ENCODE results near the gene MYO1F. TPM values are rescaled to one million over a fixed set of nuclear protein-coding genes. Genes with fewer than 3 reads are reported as not detected.
"Not testable (repeated sequence)": the region's sequence is repeated elsewhere in the genome, so short reads cannot be mapped to it uniquely, and the experiment has no call there.

Gene MYO1F
- total RNA-seq, 2 donors from 2014 or later: 216 to 232 TPM

- Mint-ChIP-seq H3K27me3 (no peaks in the 10 kb centered on the region), H3K4me1 (ENCODE audit: low read depth in 2 of 2) (peaks cover 11 to 25% of the 10 kb centered on the region in 2 donors), H3K36me3 (peaks cover 31% of the 10 kb centered on the region), H3K9me3 (no peaks in the 10 kb centered on the region), H3K4me3 (no peak overlapping the region), H3K27ac (peak overlapping the region; percentile 47 to 67)
- ATAC-seq (no peak), DNase-seq (ENCODE audit: low spot score) (no peak)
These were observed 45.8 kb downstream of the MYO1F start for GRCh38 chr19:8531470-8531869.

GRCh38 chr19:8530061-8530679 is 47.1 kb downstream of the MYO1F start:
- no peaks in the 10 kb centered on the region for H3K27me3 Mint-ChIP-seq
- peaks cover 11 to 21% of the 10 kb centered on the region in 2 donors for H3K4me1 Mint-ChIP-seq (ENCODE audit: low read depth in 2 of 2)
- H3K36me3 Mint-ChIP-seq: peaks cover 21% of the 10 kb centered on the region
- peak overlapping the region in 1 of 2 donors; percentile 83 for H3K27ac Mint-ChIP-seq
- no peaks in the 10 kb centered on the region for H3K9me3 Mint-ChIP-seq
- no peak for ATAC-seq
- DNase-seq (ENCODE audit: low spot score): no peak
- H3K4me3 Mint-ChIP-seq: no peak overlapping the region

DNA sequence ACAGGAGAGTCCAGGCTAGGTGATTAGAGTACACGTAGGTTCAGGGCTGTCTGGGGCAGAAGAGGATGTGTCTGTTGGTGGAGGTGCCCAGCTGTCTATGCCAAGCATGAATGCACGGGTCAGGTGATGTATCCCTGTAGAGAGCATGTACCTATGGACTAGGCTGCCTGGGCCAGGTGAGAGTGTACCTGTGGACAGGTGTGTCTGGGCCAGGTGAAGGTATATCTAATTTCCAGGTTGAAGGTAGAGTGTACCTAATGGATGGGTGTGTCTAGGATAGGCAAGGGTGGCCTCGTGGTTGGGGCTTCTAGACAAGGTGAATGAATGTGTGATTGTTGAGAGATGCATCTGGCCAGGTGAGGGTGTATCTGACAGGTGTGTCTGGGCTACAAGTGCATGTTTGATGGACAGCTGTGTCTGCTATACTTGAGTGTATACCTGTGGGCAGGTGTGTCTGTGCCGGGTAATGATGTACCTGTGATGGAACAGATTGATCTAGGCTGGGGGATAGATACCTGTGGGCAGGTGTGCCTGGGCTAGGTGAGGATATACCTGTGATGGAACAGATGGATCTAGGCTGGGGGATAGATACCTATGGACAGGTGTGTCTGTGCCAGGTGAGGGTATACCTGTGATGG is 47.8 kb downstream of the MYO1F start:
- no peaks in the 10 kb centered on the region for H3K9me3 Mint-ChIP-seq
- DNase-seq (ENCODE audit: low spot score): no peak
- H3K4me3 Mint-ChIP-seq: no peak overlapping the region
- peaks cover 11 to 24% of the 10 kb centered on the region in 2 donors for H3K4me1 Mint-ChIP-seq (ENCODE audit: low read depth in 2 of 2)
- no peak for ATAC-seq
- H3K27ac Mint-ChIP-seq: peak overlapping the region; percentile 13 to 83
- H3K36me3 Mint-ChIP-seq: peaks cover 20% of the 10 kb centered on the region
- H3K27me3 Mint-ChIP-seq: no peaks in the 10 kb centered on the region

- Mint-ChIP-seq H3K4me1 (ENCODE audit: low read depth in 2 of 2) (peaks cover 11 to 25% of the 10 kb centered on the region in 2 donors), H3K27ac (peak overlapping the region; percentile 13 to 83), H3K36me3 (peaks cover 20% of the 10 kb centered on the region), H3K4me3 (no peak overlapping the region), H3K9me3 (no peaks in the 10 kb centered on the region), H3K27me3 (no peaks in the 10 kb centered on the region)
- no peak for DNase-seq (ENCODE audit: low spot score)
- no peak for ATAC-seq
These were observed 48.7 kb downstream of the MYO1F start for GRCh38 chr19:8528500-8528899.

DNA sequence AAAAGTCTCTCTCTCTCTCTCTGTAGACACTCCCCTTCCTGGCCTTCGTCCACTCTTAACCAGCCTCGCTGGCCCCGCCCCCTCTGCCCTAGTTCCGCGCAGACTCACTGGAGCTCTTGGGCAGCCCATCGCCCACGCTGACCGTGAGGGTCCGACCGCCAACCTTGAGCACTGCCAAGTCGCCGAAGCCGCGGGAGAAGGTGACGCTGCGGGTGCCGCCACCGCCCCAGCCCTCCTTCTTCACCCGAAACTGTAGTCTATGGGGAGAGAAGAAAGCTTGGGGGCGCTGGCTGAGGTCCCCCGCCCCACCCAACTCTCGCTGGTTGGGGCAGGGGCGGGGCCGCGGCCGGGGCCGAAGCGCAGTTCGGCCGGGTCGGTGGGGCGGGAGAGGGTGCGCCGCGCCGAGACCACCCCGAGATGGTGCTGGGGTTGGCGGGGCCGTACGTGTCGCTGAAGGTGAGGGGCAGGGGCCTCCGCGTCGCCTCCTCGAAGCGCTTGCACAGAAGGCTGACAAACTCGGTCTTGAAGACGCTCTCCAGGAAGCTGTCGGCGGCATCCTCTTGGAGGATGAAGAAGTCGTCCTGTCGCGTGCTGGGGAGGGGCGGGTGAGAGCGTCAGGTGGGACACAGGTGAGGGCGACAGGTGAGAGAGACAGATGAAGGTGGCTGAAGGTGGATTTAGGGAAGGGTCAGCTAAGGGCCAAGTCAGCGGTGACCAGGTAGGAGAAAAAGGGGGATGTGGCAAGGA is 50.7 kb downstream of the MYO1F start:
- DNase-seq (ENCODE audit: low spot score): no peak
- Mint-ChIP-seq H3K27me3 (no peaks in the 10 kb centered on the region), H3K9me3 (no peaks in the 10 kb centered on the region), H3K4me3 (no peak overlapping the region), H3K36me3 (peaks cover 20% of the 10 kb centered on the region), H3K27ac (no peak overlapping the region), H3K4me1 (ENCODE audit: low read depth in 2 of 2) (peaks cover 11 to 25% of the 10 kb centered on the region in 2 donors)
- ATAC-seq: no peak

DNA sequence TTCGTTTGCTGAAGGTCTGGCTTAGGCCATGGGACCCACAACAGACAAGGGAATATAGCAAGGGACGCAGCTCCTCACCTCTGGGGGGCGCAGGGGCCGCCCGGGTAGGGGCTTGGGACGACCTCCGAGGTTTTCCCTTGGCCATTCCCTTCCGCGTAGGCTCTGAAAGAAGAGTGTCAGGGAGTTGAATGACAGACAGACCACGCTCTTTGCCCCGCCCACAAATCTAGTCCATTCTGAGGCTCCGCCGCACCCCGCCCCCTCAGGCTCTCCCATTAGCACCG is 51.9 kb downstream of the MYO1F start:
- DNase-seq (ENCODE audit: low spot score) (no peak), ATAC-seq (no peak)
- H3K27me3 Mint-ChIP-seq: no peaks in the 10 kb centered on the region
- no peaks in the 10 kb centered on the region for H3K9me3 Mint-ChIP-seq
- H3K4me1 Mint-ChIP-seq (ENCODE audit: low read depth in 2 of 2): peaks cover 11 to 25% of the 10 kb centered on the region in 2 donors
- H3K36me3 Mint-ChIP-seq: peaks cover 20% of the 10 kb centered on the region
- no peak overlapping the region for H3K4me3 Mint-ChIP-seq
- no peak overlapping the region for H3K27ac Mint-ChIP-seq

- DNase-seq (ENCODE audit: low spot score): no peak
- Mint-ChIP-seq H3K36me3 (no peaks in the 10 kb centered on the region), H3K4me1 (ENCODE audit: low read depth in 2 of 2) (peaks cover 33 to 37% of the 10 kb centered on the region in 2 donors), H3K27me3 (no peaks in the 10 kb centered on the region), H3K4me3 (no peak overlapping the region), H3K9me3 (no peaks in the 10 kb centered on the region), H3K27ac (no peak overlapping the region)
- ATAC-seq: no peak
These were observed 57.9 kb downstream of the MYO1F start for GRCh38 chr19:8519388-8519787.

GRCh38 chr19:8518536-8518935 is 58.7 kb downstream of the MYO1F start:
- Mint-ChIP-seq H3K4me3 (peak overlapping the region; percentile 61), H3K27me3 (no peaks in the 10 kb centered on the region), H3K27ac (peak overlapping the region; percentile 93 to 96), H3K4me1 (ENCODE audit: low read depth in 2 of 2) (peaks cover 37 to 38% of the 10 kb centered on the region in 2 donors), H3K9me3 (no peaks in the 10 kb centered on the region), H3K36me3 (no peaks in the 10 kb centered on the region)
- DNase-seq (ENCODE audit: low spot score) (no peak), ATAC-seq (no peak)

DNA sequence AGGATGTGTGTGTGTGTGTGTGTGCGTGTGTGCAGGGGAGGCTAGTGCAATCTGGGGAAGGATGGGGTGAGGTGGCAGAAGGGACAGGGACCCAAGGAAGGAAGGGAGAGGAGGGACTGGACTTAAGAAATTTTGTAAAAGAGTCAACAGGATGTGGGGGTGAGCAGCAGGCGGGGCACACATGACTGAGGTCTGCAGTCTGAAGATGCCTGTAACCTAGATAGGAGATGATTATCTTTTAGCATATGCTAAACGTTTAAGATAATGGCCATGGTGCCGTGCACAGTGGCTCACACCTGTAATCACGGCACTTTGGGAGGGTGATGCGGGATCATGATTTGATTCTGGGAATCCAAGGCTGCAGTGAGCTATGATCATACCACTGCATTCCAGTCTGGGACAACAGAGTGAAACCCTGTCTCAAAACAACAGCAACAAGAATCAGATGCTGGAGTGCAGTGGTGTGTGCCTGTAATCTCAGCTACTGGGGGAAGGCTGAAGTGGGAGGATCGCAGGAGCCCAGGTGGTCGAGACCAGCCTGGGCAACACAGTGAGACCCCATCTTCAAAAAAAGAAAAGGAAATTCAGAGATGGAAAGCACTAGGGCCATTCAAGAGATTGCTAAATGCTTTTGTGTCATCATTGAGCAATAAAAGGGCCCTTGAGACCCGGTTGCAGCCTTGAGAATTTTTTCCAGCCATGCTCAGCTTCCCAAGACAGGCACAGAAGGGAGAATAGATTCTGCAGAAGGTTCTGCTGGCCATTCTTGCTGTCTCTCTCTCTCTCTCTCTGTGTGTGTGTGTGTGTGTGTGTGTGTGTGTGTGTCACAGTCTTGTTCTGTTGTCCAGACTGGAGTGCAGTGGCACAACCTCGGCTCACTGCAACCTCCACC is 59.4 kb downstream of the MYO1F start:
- H3K27me3 Mint-ChIP-seq: no peaks in the 10 kb centered on the region
- DNase-seq (ENCODE audit: low spot score): no peak
- H3K4me1 Mint-ChIP-seq (ENCODE audit: low read depth in 2 of 2): peaks cover 42% of the 10 kb centered on the region in 2 donors
- no peaks in the 10 kb centered on the region for H3K9me3 Mint-ChIP-seq
- ATAC-seq: peak in 1 of 2 donors; percentile 24
- H3K27ac Mint-ChIP-seq: peak overlapping the region; percentile 93 to 96
- H3K36me3 Mint-ChIP-seq: no peaks in the 10 kb centered on the region
- H3K4me3 Mint-ChIP-seq: peak overlapping the region; percentile 80

- Mint-ChIP-seq H3K4me3 (peak overlapping the region; percentile 91), H3K4me1 (ENCODE audit: low read depth in 2 of 2) (peaks cover 42 to 46% of the 10 kb centered on the region in 2 donors), H3K27me3 (no peaks in the 10 kb centered on the region), H3K27ac (peak overlapping the region; percentile 93 to 96), H3K36me3 (no peaks in the 10 kb centered on the region), H3K9me3 (no peaks in the 10 kb centered on the region)
- peak; percentile 21 to 43 for ATAC-seq
- peak; percentile 80 for DNase-seq (ENCODE audit: low spot score)
These were observed 61.9 kb downstream of the MYO1F start for GRCh38 chr19:8515317-8515716.

GRCh38 chr19:8514505-8515009 is 62.7 kb downstream of the MYO1F start:
- H3K9me3 Mint-ChIP-seq; DNase-seq (ENCODE audit: low spot score); H3K27me3 Mint-ChIP-seq; H3K36me3 Mint-ChIP-seq; ATAC-seq: not testable (repeated sequence)
- Mint-ChIP-seq H3K27ac (peak overlapping the region; percentile 93 to 96), H3K4me1 (ENCODE audit: low read depth in 2 of 2) (peaks cover 42 to 46% of the 10 kb centered on the region in 2 donors), H3K4me3 (peak overlapping the region; percentile 91)

- no peaks in the 10 kb centered on the region for H3K27me3 Mint-ChIP-seq
- no peaks in the 10 kb centered on the region for H3K9me3 Mint-ChIP-seq
- H3K27ac Mint-ChIP-seq: peak within 1 kb of the TSS; percentile 93 to 96
- no peaks in the 10 kb centered on the region for H3K36me3 Mint-ChIP-seq
- H3K4me3 Mint-ChIP-seq: peak within 1 kb of the TSS; percentile 91
- peak; percentile 92 to 94 for ATAC-seq
- DNase-seq (ENCODE audit: low spot score): peak; percentile 94
- peaks cover 42 to 46% of the 10 kb centered on the region in 2 donors for H3K4me1 Mint-ChIP-seq (ENCODE audit: low read depth in 2 of 2)
These were observed 63.3 kb downstream of the MYO1F start, which contains the start of gene ZNF414 for GRCh38 chr19:8513687-8514504. ZNF414 (minus strand) TSS chr19:8514167; CDS start chr19:8514046, 121 bp downstream.

All from natural killer cell treated with Interleukin-12 subunit alpha and Interleukin-12 subunit beta and Interleukin-15 and Interleukin-18, amount 100 ng/mL, for 72 hours (primary cell).